Right renal pelvis (tissue), 4 donors: ENCODE data around the gene LANCL3. TPM values are rescaled to one million over a fixed set of nuclear protein-coding genes. Genes with fewer than 3 reads are reported as not detected.

ENCODE experiments used
- DNase-seq, 4 donors: peaks; one replicate each; pipeline ENCODE4 v3.0.0-alpha.2; 2013; ENCODE audit warnings: low read depth in 4 of 4, low spot score in 3 of 4, missing footprints in 1 of 4
- polyA plus RNA-seq, 4 donors: library from polyadenylated mRNA; unstranded; fragments of 120-200 nt; gene quantifications; one replicate each; pipeline ENCODE4 v1.2.1, GENCODE V29; 2013; ENCODE audit not compliant: insufficient read length in 4 of 4

The LANCL3 gene
- polyA plus RNA-seq, 4 donors, result 0.13 to 0.24 (median 0.18) TPM

DNA sequence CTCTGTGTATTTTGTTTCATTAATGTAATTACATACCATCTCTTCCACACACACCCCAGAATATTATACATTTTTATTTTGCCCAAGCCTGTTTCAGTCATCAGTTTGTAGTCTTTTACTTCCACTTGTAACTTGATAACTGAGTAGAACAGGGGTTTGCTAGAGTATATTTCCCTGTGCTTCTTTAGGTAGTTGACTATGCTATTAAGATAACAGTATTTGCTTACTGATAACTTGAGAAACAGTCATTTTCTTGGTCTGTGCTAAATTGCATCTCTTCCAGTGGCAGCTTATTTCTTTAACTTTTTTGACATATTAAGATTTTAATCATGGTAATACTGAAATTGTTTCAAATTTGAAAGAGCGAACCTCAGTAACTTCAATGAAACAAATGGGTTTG lies 107.1 kb downstream of the LANCL3 start:
- no peak for DNase-seq

DNA sequence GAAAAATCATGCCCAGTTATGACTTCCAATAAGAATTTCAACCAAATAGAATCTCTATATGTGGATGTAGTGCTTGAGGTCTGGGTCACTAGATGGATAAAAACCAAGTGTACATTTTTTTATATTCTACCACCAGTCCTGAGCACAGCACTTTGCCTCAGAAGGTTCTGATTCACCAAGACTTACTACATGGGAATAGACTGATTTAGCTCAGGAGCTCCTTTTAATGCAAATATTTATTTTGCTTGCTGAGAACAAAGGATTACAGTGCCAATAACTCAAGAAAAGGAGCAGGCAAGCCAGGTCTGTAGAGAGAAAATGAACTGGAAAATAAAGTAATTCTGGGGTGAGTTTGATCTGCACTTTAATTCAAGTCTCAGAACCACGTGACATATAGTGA lies 107.8 kb downstream of the LANCL3 start:
- DNase-seq, result no peak

DNA sequence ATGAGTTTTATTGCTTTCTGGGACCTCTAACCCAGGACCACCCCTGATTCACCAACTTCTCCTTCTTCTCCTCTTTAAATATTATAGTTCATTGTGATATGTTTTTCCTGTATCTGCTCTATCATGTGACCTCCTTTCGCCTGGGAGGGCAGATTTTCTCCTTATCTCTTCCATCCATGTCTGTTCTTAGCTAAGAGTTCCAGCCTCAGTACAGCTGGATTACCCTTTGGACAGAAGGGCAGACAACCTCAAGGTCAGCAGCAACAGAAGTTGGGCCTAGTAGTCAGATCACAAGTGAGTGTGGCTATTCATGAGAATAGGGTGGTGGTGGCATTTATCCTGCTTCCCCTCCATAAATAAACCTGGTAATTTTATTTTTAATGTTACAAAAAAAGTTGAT lies 108.4 kb downstream of the LANCL3 start:
- DNase-seq, result no peak

DNA sequence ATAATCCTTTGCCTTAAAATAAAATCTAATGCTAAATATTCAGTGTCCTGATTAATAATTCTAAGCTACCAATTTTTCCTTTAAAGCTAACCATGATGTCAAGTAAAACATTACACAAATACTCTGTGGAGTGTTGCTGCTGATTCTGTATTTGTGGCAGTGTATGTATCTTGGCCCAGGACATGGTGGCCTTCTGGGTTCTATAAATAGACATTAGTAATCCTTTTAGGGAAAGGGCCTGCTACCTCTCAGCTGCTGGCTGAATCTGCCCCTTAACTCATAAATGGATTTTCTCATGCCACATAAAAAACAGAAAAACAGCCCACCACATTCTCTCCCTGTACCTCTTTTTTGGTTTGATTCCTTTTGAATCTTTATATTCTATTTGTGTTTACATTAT lies 113.0 kb downstream of the LANCL3 start:
- DNase-seq, result no peak

DNA sequence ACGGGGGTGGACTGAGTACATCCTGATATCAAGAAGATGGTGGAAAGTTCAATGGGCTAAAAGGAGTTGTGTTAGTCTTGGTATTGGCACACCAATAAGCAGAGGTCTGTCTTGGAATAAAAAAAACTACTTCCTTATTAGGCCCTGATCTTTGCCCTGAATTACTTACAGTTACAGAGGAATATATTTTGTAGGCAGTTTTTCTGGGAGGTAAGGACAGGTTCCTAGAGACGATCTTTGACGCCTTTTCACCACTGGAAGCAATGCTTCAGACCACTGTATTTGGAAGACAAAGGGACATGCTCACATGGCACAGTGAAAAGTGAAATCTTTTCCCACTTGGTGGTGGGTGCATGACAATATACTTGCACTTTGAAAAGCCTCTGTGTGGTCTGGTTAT lies 113.5 kb downstream of the LANCL3 start:
- DNase-seq, result no peak

DNA sequence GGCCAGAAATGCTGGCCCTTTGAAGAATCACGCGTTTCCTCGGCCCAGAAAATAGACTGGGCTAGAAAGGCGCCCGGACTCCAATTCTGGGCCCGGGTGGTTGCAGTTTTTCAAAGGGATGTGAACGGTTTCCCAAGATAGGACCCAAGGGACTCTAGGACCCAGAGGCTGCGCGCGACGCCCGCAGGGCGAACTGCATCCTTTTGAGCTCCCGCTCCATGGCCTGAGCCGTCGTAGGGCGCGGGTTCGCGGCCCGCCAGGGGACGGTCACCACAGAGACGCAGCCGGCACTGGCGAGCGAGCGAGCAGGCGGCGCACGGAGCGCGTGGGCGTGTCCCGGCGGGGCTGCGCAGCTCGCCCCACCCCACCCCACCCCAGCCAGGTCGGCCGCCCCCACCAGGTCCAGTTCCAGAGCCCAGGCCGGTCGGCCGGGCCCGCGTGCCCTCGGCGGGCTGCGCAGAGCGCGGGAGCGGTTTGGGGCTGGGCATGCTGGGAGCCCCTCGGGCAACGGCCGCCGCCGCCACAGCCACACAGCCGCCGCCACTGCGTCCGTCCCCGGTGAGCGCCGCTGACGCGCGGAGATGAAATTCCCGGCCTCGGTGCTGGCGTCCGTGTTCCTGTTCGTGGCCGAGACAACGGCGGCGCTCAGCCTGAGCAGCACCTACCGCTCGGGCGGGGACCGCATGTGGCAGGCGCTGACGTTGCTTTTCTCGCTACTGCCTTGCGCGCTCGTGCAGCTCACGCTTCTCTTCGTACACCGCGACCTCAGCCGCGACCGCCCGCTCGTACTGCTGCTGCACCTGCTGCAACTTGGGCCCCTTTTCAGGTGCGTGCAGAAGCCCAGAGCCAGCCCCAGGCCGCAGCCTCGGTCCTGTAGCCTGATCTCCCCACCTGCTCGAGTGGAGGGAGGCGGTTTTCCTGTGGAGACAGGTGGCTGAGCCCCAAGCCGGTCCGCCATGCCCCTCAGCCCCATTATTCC lies 114.2 kb downstream of the LANCL3 start, which contains the start of gene XK:
TSS of gene XK (plus strand) at position 411 of the 979 bp plus-strand sequence. CDS start at position 582, 171 bp downstream.
- DNase-seq, result no peak

DNA sequence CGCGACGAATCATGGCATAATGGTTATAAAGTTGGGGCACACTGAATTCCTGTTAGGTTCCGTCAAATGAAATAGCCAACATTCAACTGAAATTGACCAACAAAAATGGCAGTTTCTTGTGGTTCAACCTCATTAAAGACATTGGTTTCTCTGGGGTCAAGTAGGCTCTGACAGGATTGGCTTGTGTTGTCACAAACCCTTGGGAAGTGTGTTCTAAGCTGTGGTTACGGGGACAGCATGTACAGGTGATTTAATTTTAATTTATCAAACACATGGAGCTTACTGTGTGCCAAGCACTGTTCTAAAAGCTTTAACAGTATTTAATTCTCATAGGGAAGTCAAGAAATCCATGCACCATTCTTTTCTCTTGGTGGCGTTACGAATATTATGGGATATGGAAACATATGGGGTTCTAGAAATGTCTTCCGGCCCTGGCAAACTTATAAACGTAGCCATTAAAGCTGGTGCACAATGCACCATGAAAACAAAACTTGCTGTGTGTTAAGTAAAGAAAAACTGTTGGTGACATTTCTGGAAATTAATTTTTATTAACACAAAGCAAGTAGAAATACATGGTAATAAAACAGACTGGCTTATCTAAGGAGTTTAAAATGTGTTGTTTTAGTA lies 115.0 kb downstream of the LANCL3 start:
- no peak for DNase-seq

DNA sequence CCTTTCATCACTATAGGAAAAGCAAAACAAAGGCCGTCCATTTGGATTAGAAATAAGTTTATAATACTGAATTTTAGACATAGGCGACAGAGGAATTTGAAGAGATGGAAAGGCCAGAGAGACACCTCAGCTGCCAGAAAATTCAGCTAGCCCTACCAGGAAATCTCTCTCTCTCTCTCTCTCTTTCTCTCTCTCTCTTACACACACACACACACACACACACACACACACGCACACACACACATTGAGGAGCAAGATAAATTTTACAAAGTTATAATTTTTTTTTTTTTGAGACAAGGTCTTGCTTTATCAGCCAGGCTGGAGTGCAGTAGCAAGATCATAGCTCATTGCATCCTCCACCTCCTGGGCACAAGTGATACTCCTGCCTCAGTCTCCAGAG lies 115.5 kb downstream of the LANCL3 start:
- DNase-seq, result no peak

DNA sequence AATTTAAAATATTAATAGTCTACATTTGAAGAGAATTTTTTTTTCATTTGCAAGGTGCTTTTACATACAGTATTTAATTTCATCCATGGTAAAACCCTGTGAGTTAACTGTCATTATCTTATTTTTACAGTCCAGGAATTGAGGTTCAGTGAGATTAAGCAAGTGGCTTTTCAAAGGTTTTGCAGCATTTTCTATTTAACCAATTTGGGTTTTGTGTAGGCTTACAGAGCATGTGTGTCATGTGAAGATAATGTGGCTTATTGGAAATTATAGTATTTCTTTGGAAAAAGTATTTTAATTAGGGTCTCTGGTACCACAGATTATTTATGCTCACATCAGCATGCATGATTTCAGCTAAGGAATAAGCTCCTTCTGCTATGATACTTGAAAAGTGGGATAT lies 118.7 kb downstream of the LANCL3 start:
- DNase-seq, result no peak

DNA sequence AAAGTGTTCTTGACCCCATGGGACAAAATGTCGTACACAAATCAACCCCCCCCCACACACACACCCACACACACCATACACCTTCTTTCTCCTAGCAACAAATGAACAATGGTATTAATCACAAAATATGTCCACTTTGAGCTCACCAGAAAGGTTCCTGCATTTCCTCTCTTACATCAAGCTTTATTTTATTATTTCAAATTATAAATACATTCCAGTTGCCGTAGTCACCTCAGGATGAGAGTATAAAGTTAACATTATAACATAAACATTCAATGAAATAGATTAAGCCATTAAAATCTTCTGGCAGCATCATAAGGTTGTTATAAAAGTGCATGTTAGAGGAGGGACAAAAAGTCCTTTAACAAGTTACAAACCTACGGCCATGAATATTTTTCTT lies 121.5 kb downstream of the LANCL3 start:
- DNase-seq, result no peak

DNA sequence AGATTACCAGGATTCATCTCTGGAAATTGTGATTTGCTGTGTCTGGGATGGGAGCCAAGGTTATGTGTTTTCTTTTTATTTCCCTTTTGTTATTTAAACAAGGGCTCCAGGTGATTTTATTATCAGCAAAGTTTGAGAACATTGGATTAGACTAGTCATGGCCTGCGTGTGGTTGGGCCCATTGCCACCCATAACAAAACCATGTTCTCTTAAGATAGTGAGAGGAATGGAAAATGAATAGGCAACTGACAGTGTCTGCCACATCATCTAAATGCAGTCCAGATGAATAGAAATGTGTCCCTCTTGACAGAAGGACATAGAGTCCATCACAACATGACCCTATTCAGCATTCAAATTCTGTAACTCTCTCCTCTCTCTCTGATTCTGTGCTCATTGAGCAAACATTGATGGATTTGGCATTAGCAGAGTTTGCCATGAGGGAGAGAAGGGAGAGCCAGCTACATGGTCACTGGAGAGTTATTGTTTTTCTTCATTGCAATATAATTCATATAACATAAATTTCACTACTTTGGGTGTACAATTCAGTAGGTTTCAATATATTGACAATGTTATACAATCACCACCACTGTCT lies 125.8 kb downstream of the LANCL3 start:
- no peak for DNase-seq

DNA sequence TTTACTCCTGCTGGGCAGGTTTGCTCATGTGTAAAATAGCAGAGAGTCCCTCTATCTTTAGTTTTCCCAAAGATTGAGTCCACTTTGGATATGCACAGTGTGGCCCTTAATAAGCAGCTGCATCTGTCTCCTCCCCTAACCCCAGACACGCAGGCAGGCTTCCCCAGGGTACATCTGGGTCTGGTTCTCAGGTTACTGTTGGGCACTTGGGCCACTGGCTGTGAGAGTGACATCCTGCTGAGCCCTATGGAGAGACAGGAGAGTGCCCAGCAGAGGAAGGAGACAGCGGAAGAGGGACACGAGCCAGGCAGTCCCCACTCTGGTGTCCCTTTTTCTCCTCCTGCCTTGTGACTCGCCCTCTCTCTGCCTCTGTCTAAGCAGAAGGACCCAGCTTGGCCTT lies 130.1 kb downstream of the LANCL3 start:
- no peak for DNase-seq

DNA sequence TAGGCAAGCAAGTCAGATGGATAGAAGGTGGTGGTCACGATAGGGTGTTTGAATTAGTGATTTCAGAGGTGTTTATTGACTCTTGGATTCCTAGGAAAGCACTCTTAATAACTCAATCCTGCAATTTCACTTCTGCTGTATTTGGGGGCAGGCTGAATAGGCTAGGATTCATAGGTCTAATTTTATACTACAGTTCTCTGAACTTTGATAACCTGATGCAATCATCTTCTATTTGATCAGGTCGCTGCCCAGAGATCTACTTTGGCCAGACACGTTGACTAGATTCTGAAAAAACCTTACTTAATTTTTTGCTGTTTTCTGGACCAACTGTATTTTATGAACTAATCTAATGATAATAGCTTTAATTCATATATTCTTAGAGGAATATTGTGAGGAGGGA lies 140.5 kb downstream of the LANCL3 start:
- DNase-seq, result no peak

DNA sequence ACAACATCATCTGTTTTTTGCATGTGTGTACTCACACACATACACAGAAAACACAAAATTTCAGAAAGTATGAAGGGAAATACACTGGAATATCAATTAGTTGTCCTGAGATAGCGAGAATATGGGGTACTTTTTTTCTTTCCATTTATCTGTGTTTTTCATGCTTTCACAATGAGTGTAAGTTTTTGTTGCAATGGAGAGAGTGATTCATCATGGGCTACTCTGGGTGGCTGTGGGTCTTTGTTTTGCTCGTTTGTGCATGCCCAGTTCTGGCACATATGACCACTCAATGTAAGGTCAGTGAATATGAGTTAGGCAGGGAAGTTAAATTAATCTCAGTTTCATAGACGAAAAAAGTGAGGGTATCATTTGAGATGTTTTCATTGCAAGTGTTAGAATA lies 141.0 kb downstream of the LANCL3 start:
- DNase-seq, result no peak

DNA sequence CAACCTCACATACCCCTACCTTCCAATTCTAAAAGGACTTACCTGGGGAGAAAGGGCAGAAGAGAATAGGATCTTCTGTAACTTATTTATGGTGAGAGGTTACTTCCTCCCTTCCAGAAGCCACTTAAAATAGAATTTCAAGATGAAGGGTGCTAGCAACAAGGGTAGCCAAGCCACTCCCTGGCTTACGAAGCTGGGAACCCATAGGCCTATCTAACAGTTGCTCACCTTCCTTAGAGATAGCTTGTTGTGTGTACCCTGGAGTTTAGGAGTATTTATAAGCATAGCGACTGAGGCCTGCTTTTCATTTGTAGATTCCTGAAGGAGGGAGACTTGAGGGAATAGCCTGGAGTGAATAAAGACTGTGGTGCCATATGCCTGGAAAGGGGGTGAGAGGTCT lies 143.0 kb downstream of the LANCL3 start:
- DNase-seq, result no peak

DNA sequence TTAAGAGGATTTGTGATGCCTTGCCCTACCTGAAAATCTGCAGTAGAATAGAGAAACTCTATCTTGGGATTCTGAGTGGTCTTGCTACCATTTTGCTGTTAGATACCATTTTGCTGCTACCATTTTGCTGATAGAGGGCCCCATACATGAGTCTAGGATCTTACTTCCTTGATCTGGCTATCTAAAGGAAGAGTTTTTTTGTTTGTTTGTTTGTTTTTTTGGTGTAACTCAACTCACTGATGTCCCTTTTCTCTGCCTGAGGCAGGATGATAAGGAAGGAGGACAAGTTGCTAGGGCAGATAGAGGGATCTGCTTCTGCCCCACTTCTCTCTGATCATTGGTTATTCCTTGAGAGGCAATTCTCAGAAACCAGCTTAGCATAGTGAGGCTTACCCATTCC lies 145.1 kb downstream of the LANCL3 start:
- no peak for DNase-seq

DNA sequence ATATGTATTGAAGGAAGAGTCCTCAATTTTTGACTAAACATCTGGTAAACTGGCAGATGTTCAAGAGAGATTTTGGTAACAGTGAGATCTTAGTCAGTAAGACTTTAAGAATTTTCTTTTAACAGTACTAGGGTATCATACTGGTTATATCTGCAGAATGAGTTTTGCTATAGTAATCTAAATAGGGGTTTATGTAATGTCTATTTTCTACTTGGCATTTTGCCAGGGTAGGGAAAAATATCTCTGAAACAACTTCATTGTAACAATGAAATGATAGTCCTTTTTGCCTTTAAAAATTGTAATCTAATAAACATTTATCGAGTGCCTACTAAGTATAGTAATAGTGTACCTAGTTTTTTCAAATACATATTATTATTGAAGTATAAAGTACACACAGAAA lies 146.2 kb downstream of the LANCL3 start:
- DNase-seq, result no peak

DNA sequence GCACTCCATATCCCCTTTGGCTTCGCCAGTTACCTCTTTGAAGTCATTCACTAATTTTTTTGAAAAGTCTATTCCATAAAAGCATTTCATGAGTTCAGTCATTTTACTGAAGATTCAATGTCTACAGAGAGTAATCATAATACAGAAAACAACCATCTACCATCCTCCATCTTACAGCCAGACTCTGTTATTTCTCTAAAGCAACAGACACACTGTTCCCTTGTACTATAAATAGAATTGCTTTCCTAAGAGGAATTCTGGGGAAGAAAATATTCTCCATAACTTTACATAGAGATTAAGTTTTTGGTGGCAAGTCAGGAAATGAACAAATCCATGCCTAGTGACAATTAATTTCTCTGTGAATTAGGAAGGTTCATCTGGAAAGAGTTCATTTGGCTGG lies 151.1 kb downstream of the LANCL3 start:
- DNase-seq, result no peak

DNA sequence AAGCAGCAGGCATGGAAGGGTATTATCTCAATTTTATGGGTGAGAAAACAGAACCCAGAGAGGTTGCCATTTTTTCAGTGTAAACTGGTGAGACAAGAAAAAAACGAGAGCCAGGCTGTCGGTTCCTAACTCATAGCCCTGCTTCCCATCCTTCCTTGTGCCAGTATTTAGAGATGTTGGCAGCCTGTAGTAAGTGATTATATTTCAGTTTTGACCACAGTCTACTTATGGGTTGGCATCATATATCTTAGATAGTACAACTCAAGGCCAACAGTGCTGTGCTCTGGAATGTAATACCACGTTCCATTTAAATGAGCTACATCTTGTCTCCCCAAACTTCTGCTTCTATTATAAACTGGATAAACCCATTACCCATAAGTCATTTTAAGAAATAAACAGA lies 154.9 kb downstream of the LANCL3 start:
- DNase-seq, result no peak
